ENCODE measurements around the gene SCAMP3.
"Not testable (repeated sequence)": the region's sequence is repeated elsewhere in the genome, so short reads cannot be mapped to it uniquely, and the experiment has no call there.

Gene SCAMP3

GRCh38 chr1:155261852-155262673 lies at the start of gene SCAMP3:
TSS of gene SCAMP3 (minus strand) at chr1:155262360. CDS start at chr1:155262151, 209 bp downstream.
- DNase-seq (ENCODE audit: low read depth), result peak; percentile 74

- DNase-seq (ENCODE audit: low read depth), result no peak
Measured at GRCh38 chr1:155309423-155310021, 47.4 kb upstream of the SCAMP3 start.

- DNase-seq (ENCODE audit: low read depth), result peak; percentile 94
Measured at GRCh38 chr1:155308493-155309422, 46.6 kb upstream of the SCAMP3 start, which contains the start of gene FDPS. TSS of gene FDPS (plus strand) at chr1:155308866. CDS start at chr1:155309790, 924 bp downstream.

- DNase-seq (ENCODE audit: low read depth), result no peak
Measured at GRCh38 chr1:155307247-155307740, 45.1 kb upstream of the SCAMP3 start.

- DNase-seq (ENCODE audit: low read depth), result no peak
Measured at GRCh38 chr1:155305881-155306391, 43.8 kb upstream of the SCAMP3 start.

GRCh38 chr1:155304558-155305063 lies 42.5 kb upstream of the SCAMP3 start:
- DNase-seq (ENCODE audit: low read depth), result no peak

GRCh38 chr1:155301342-155301841 lies 39.2 kb upstream of the SCAMP3 start, which contains the start of gene PKLR:
TSS of gene PKLR (minus strand) at chr1:155301438. CDS start at chr1:155301395, 43 bp downstream.
- DNase-seq (ENCODE audit: low read depth), result no peak

- no peak for DNase-seq (ENCODE audit: low read depth)
Measured at GRCh38 chr1:155300553-155301329, 38.6 kb upstream of the SCAMP3 start.

- no peak for DNase-seq (ENCODE audit: low read depth)
Measured at GRCh38 chr1:155300024-155300423, 37.9 kb upstream of the SCAMP3 start.

GRCh38 chr1:155297384-155297783 lies 35.2 kb upstream of the SCAMP3 start:
- no peak for DNase-seq (ENCODE audit: low read depth)

- DNase-seq (ENCODE audit: low read depth), result no peak
Measured at GRCh38 chr1:155296661-155297060, 34.5 kb upstream of the SCAMP3 start.

- DNase-seq (ENCODE audit: low read depth), result no peak
Measured at GRCh38 chr1:155295942-155296267, 33.7 kb upstream of the SCAMP3 start.

GRCh38 chr1:155295183-155295941 lies 33.2 kb upstream of the SCAMP3 start:
- no peak for DNase-seq (ENCODE audit: low read depth)

GRCh38 chr1:155294520-155295182 lies 32.5 kb upstream of the SCAMP3 start:
- no peak for DNase-seq (ENCODE audit: low read depth)

GRCh38 chr1:155293086-155293749 lies 31.1 kb upstream of the SCAMP3 start:
- DNase-seq (ENCODE audit: low read depth), result no peak

GRCh38 chr1:155291006-155291405 lies 28.8 kb upstream of the SCAMP3 start:
- not testable (repeated sequence) for DNase-seq (ENCODE audit: low read depth)

- no peak for DNase-seq (ENCODE audit: low read depth)
Measured at GRCh38 chr1:155287987-155288543, 25.9 kb upstream of the SCAMP3 start.

GRCh38 chr1:155286544-155286943 lies 24.4 kb upstream of the SCAMP3 start:
- DNase-seq (ENCODE audit: low read depth), result no peak
